ENCODE results near the gene TEX35.
"Not testable (repeated sequence)": the region's sequence is repeated elsewhere in the genome, so short reads cannot be mapped to it uniquely, and the experiment has no call there.

TEX35 gene

GRCh38 chr1:178541829-178542553 is 29.1 kb downstream of the TEX35 start:
- peak; percentile 73 for DNase-seq (ENCODE audit: low spot score)

- DNase-seq (ENCODE audit: low spot score), result peak; percentile 97
These were observed 29.8 kb downstream of the TEX35 start for GRCh38 chr1:178542554-178543289.

DNA sequence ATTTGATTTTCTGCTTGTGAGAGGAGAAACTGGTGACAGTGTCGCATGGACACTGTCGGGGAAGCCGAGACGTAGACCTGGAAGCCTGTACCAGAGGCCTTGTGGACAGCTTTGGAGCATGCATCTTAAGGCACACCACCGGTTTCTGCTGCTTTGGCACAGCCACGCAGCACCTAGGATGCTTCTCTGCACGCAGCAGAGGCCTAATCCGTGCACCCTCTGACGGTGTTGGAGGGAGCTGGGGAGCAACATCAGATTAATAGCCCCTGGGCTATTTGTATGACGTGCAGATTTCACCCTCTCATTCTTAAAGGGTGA is 30.3 kb downstream of the TEX35 start:
- DNase-seq (ENCODE audit: low spot score), result no peak

DNA sequence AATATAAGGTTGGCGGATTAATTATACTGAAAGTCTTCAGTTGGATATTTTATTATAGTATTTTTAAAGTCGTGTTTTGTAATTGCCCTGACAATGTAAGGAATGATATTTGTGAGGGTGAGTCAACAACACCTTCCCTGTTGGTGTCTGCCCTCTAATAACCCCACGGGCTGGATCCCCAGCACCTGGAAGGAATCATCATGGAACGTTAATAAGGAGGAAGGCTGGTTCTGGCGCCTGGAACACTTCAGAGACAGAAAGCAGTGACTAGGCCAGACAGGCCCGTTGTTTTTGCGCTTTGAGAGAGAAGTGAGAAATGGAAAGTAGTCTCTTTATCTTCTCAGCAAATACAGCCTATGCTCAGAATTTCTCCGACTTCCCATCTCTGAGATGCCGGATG is 31.6 kb downstream of the TEX35 start:
- DNase-seq (ENCODE audit: low spot score), result no peak

GRCh38 chr1:178548108-178548507 is 35.2 kb downstream of the TEX35 start:
- DNase-seq (ENCODE audit: low spot score), result no peak

- DNase-seq (ENCODE audit: low spot score), result no peak
These were observed 38.4 kb downstream of the TEX35 start for GRCh38 chr1:178551307-178551706.

GRCh38 chr1:178551940-178552339 is 39.0 kb downstream of the TEX35 start:
- no peak for DNase-seq (ENCODE audit: low spot score)

- DNase-seq (ENCODE audit: low spot score), result no peak
These were observed 39.9 kb downstream of the TEX35 start for GRCh38 chr1:178552856-178553255.

DNA sequence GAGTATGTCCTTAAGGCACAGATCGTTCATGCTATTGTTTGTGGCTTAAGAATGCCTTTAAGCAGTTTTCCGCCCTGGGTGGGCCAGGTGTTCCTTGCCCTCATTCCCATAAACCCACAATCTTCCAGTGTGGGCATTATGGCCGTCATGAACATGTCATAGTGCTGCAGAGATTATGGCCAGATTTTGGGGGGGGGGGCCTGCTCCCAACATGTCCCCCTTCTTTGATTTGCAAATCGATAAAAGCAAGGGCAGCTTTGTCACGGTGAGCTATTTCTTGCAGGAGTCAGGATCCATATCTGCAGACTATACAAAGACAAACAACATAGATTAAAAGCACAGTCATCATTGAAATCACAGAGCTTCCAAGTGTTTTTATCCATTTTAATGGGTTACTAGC is 41.4 kb downstream of the TEX35 start:
- DNase-seq (ENCODE audit: low spot score), result not testable (repeated sequence)

- DNase-seq (ENCODE audit: low spot score), result not testable (repeated sequence)
These were observed 42.7 kb downstream of the TEX35 start for GRCh38 chr1:178555613-178556012.

GRCh38 chr1:178558816-178559215 is 45.9 kb downstream of the TEX35 start:
- not testable (repeated sequence) for DNase-seq (ENCODE audit: low spot score)

DNA sequence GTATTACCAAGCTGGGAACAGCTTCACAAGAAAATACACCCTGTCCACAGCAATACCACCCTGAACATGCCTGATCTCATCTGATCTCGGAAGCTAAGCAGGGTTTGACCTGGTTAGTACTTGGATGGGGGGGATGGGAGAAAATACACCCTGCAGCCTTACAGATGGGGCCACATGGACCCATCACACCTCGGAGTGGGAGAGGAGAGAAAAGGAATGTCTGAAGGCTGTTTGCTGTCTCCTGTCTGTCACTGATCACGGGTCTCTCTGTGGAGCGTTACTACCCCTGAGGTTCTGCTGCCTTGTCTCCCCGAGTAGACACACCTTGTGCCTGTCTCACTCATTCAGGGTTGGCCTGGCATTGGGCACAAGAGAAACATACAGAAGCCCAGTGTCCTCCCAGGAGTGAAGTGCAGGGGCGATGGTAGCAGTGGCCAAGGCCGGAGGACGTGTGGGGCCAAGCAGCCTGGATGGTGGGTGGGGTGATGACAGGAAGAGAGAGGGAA is 48.0 kb downstream of the TEX35 start:
- no peak for DNase-seq (ENCODE audit: low spot score)

- no peak for DNase-seq (ENCODE audit: low spot score)
These were observed 50.4 kb downstream of the TEX35 start for GRCh38 chr1:178563099-178563820.

GRCh38 chr1:178564086-178564782 is 51.3 kb downstream of the TEX35 start:
- no peak for DNase-seq (ENCODE audit: low spot score)

DNA sequence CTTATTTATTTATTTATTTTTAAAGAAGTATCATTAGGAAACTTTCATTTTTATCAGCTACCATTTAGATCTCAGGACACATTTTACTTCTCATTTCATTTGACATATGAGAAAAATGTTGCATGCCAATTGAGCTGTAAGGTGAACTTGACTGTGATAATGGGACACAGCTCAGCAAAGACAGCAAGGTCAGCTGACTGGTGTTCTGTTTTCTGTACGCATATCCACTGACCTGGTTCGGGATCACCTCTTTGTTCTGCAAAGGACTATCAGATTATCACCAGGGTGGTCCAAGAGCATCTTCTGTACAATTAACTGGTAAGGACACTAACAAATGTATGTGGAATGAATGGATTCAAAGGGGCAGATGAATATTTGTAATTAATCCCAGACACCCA is 51.9 kb downstream of the TEX35 start:
- DNase-seq (ENCODE audit: low spot score), result no peak

GRCh38 chr1:178565586-178565985 is 52.7 kb downstream of the TEX35 start:
- no peak for DNase-seq (ENCODE audit: low spot score)

- no peak for DNase-seq (ENCODE audit: low spot score)
These were observed 53.3 kb downstream of the TEX35 start for GRCh38 chr1:178566187-178566586.

DNA sequence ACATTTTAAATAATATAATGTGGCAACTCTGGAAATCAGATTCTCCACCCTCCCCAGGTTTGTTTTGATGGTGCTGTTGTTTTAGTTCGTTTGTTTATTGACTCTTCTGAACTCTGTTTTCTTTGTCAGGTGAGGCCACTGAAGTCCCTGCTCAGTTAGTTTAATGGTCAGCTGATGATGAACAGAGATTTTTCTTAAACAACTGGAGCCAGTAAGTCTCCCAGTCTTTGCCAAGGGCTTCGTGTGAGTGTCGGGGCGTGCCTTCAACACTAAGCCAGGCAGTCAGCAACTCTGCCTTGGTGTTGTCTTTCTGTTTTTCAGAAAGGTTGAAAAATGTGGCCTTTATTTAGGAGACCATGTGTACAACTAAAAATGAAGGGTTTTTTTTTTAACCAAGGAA is 58.9 kb downstream of the TEX35 start:
- no peak for DNase-seq (ENCODE audit: low spot score)
